A549 (cell line): ENCODE measurements around the gene TENM3. TPM values are rescaled to one million over a fixed set of nuclear protein-coding genes. Genes with fewer than 3 reads are reported as not detected.

Experiments
- ATAC-seq, 2 experiments: fragments of 200-7000 bp in 1 of 2; fragments of >200 bp in 1 of 2; cut with Nextera tagmentation in 1 of 2; cut with Tn5 transposase in 1 of 2; 3 replicates each; pipeline versions ENCODE4 v1.8.0 to v1.9.1; 2018 to 2020; ENCODE audit warnings: mild to moderate bottlenecking in 1 of 2, moderate library complexity in 1 of 2
- CTCF ChIA-PET: fragments of 300-600 bp; sonication (Branson Sonifier 250); formaldehyde crosslinking; extraction: SDS; loops from one replicate; lab custom pipeline; 2021; ENCODE audit warnings: antibody characterized with exemption, inconsistent platforms; lab: Yijun Ruan, JAX
- POLR2A ChIA-PET: fragments of 350-600 bp; formaldehyde crosslinking; extraction: SDS; loops from one replicate; lab custom pipeline; 2021; ENCODE audit warnings: antibody characterized with exemption, inconsistent platforms; lab: Yijun Ruan, JAX
- DNase-seq, 2 experiments: peaks; one replicate each; pipeline versions ENCODE4 v3.0.0 to v3.0.0-alpha.2; 2011 to 2016; ENCODE audit warnings: low read depth in 1 of 2, low spot score in 1 of 2
- FAIRE-seq: peaks from 2 replicates; lab custom pipeline; 2011; peaks lifted over from hg19 to GRCh38; lab: Jason Lieb, UNC
- H3K27ac ChIP-seq, 2 experiments: fragments of >200 bp; sonication (Bioruptor Twin); formaldehyde crosslinking; 3 replicates each; pipeline ENCODE4 v1.5.1; 2016 to 2017
- H3K4me1 ChIP-seq: fragments of >200 bp; sonication (Bioruptor Twin); formaldehyde crosslinking; 3 replicates; pipeline ENCODE4 v1.6.1; 2016
- H3K4me2 ChIP-seq: fragments of >200 bp; sonication (Bioruptor Twin); formaldehyde crosslinking; 3 replicates; pipeline ENCODE4 v1.6.1; 2016
- H3K4me3 ChIP-seq: fragments of >200 bp; sonication (Bioruptor Twin); formaldehyde crosslinking; 3 replicates; pipeline ENCODE4 v1.5.1; 2016
- H3K9me3 ChIP-seq: fragments of >200 bp; sonication (Bioruptor Twin); formaldehyde crosslinking; 3 replicates; pipeline ENCODE4 v1.6.1; 2016
- CHD2 ChIP-seq: fragments of 150-350 bp; IDR thresholded peaks from 2 replicates; pipeline ENCODE4 v1.6.1; 2014; ENCODE audit warnings: low read length; ENCODE audit not compliant: partially characterized antibody
- CHD4 ChIP-seq: fragments of 200-600 bp; sonication (generic); IDR thresholded peaks from 2 replicates; pipeline ENCODE4 v1.6.1; 2016; ENCODE audit warnings: antibody characterized with exemption, mild to moderate bottlenecking, borderline replicate concordance
- FOSB ChIP-seq: fragments of 250-450 bp; sonication (Bioruptor Pico); IDR thresholded peaks from 2 replicates; pipeline ENCODE4 v1.5.0; 2020; ENCODE audit warnings: mild to moderate bottlenecking, moderate library complexity
- FOSL2 ChIP-seq, 2 experiments: fragments of 450-650 bp in 1 of 2; fragments of >200 bp in 1 of 2; sonication (Bioruptor Twin) in 1 of 2; formaldehyde crosslinking; IDR thresholded peaks; 2 replicates each; pipeline versions ENCODE4 v1.5.0 to v1.6.1; 2016 to 2020; ENCODE audit warnings: mild to moderate bottlenecking in 1 of 2, moderate library complexity in 1 of 2
- FOXS1 ChIP-seq: fragments of 250-450 bp; sonication (Bioruptor Pico); IDR thresholded peaks from 2 replicates; pipeline ENCODE4 v1.5.0; 2020; ENCODE audit warnings: mild to moderate bottlenecking, moderate library complexity
- HEYL ChIP-seq: fragments of 250-450 bp; sonication (Bioruptor Pico); IDR thresholded peaks from 2 replicates; pipeline ENCODE4 v1.8.0; 2021; ENCODE audit warnings: mild to moderate bottlenecking, moderate library complexity
- HOXB5 ChIP-seq: fragments of 250-450 bp; sonication (Bioruptor Pico); IDR thresholded peaks from 2 replicates; pipeline ENCODE4 v1.5.0; 2020; ENCODE audit warnings: mild to moderate bottlenecking, moderate library complexity
- KDM1A ChIP-seq: fragments of 200-600 bp; sonication (generic); IDR thresholded peaks from 2 replicates; pipeline ENCODE4 v1.6.1; 2016; ENCODE audit warnings: low read depth, mild to moderate bottlenecking
- KDM5A ChIP-seq: fragments of 200-600 bp; sonication (generic); IDR thresholded peaks from 2 replicates; pipeline ENCODE4 v1.6.1; 2016; ENCODE audit warnings: antibody characterized with exemption, mild to moderate bottlenecking
- NPAS2 ChIP-seq: fragments of 250-450 bp; sonication (Bioruptor Pico); IDR thresholded peaks from 2 replicates; pipeline ENCODE4 v1.8.0; 2022; ENCODE audit warnings: mild to moderate bottlenecking, moderate library complexity, borderline replicate concordance
- POLR2A ChIP-seq: IDR thresholded peaks from 2 replicates; pipeline ENCODE4 v1.6.1; 2012; ENCODE audit warnings: mild to moderate bottlenecking, low read length
- RCOR1 ChIP-seq: fragments of 150-350 bp; IDR thresholded peaks from 2 replicates; pipeline ENCODE4 v1.6.1; 2014; ENCODE audit warnings: antibody characterized with exemption, low read length, low read depth
- RNF2 ChIP-seq: fragments of 200-600 bp; sonication (generic); IDR thresholded peaks from 2 replicates; pipeline ENCODE4 v1.6.1; 2016; ENCODE audit warnings: low read depth, mild to moderate bottlenecking, antibody characterized with exemption, moderate library complexity, borderline replicate concordance
- SMC3 ChIP-seq: fragments of >200 bp; sonication (Bioruptor Twin); formaldehyde crosslinking; IDR thresholded peaks from 3 replicates; pipeline ENCODE4 v1.6.1; 2018; ENCODE audit warnings: inconsistent platforms
- SREBF2 ChIP-seq: fragments of 450-650 bp; IDR thresholded peaks from 2 replicates; pipeline ENCODE4 v1.6.1; 2014; ENCODE audit warnings: mild to moderate bottlenecking, moderate library complexity
- TFCP2L1 ChIP-seq: fragments of 250-450 bp; sonication (Bioruptor Pico); IDR thresholded peaks from 2 replicates; pipeline ENCODE4 v1.5.0; 2021; ENCODE audit warnings: mild to moderate bottlenecking
- ZNF302 ChIP-seq: fragments of 250-450 bp; sonication (Bioruptor Pico); IDR thresholded peaks from 2 replicates; pipeline ENCODE4 v1.9.0; 2021; ENCODE audit warnings: inconsistent platforms, mild to moderate bottlenecking, moderate library complexity
- WGBS: methylation state at CpG from one replicate; pipeline ENCODE4 v1.1.6; 2017; ENCODE audit errors: missing lambda C conversion rate; 5-methylcytosine and 5-hydroxymethylcytosine counted together
- polyA plus RNA-seq, 4 experiments: library from polyadenylated mRNA; depleted of rRNA in 3 of 4; stranded (reverse); fragments of >200 nt; fragmentation: RNase III in 1 of 4; extraction: RNeasy Plus Mini Kit Qiagen cat#74134 plus additional on column Dnase treatment in 1 of 4; gene quantifications; 2 replicates in 3 of 4; 3 replicates in 1 of 4; pipeline ENCODE4 v1.2.3, GENCODE V29; 2011 to 2017
- TF ChIP-seq, protein P1 (sequence below): fragments of >200 bp; sonication (Bioruptor Twin); formaldehyde crosslinking; IDR thresholded peaks from 3 replicates; pipeline ENCODE4 v1.5.1; 2016
- TF ChIP-seq, protein P2 (sequence below): fragments of 250-450 bp; sonication (Bioruptor Pico); IDR thresholded peaks from 2 replicates; pipeline ENCODE4 v1.5.0; 2021; ENCODE audit warnings: mild to moderate bottlenecking, moderate library complexity, borderline replicate concordance
- TF ChIP-seq, protein P3 (sequence below): fragments of 150-350 bp; IDR thresholded peaks from 2 replicates; pipeline ENCODE4 v1.6.1; 2014; ENCODE audit warnings: low read depth, mild to moderate bottlenecking, low read length
- TF ChIP-seq, protein P4 (sequence below): IDR thresholded peaks from 2 replicates; pipeline ENCODE4 v1.6.1; 2012

The TENM3 gene
- polyA plus RNA-seq, 2 of the 4 experiments (the other 2 are of a cell fraction) = 2.4 to 7.3 TPM

DNA sequence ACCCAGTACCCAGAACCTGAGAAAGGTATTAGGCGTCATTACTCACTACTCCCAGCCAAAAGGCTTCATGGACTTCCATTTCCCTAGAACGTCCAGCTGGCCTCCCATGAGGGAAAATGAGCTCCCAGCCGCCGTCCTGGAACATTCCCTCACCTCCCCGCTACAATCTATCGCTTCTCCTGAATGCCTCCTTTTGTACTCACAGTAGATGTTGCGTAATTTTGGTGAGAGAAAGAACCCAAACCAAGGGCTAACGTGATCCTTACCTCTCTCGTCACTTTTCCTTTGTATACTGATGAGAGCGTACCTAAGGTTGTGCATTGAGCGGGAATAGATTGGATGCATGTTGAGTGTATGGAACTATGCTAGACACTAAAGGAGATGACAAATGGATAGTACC is 161.9 kb downstream of the TENM3 start:
- CTCF ChIA-PET = no interaction called here
- Histone ChIP-seq H3K9me3 (no peaks in the 10 kb centered on the region), H3K4me2 (no peak overlapping the region), H3K27ac (no peak overlapping the region), H3K4me1 (no peaks in the 10 kb centered on the region), H3K4me3 (no peak overlapping the region)
- TF ChIP-seq KDM5A (no peak), RNF2 (no peak), HEYL (CRISPR knock-in tag) (no peak), NPAS2 (CRISPR knock-in tag) (no peak), CHD4 (no peak), ZNF302 (CRISPR knock-in tag) (no peak)
- TF ChIP-seq, protein P1, sequence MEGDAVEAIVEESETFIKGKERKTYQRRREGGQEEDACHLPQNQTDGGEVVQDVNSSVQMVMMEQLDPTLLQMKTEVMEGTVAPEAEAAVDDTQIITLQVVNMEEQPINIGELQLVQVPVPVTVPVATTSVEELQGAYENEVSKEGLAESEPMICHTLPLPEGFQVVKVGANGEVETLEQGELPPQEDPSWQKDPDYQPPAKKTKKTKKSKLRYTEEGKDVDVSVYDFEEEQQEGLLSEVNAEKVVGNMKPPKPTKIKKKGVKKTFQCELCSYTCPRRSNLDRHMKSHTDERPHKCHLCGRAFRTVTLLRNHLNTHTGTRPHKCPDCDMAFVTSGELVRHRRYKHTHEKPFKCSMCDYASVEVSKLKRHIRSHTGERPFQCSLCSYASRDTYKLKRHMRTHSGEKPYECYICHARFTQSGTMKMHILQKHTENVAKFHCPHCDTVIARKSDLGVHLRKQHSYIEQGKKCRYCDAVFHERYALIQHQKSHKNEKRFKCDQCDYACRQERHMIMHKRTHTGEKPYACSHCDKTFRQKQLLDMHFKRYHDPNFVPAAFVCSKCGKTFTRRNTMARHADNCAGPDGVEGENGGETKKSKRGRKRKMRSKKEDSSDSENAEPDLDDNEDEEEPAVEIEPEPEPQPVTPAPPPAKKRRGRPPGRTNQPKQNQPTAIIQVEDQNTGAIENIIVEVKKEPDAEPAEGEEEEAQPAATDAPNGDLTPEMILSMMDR = no peak
- TF ChIP-seq, protein P2, sequence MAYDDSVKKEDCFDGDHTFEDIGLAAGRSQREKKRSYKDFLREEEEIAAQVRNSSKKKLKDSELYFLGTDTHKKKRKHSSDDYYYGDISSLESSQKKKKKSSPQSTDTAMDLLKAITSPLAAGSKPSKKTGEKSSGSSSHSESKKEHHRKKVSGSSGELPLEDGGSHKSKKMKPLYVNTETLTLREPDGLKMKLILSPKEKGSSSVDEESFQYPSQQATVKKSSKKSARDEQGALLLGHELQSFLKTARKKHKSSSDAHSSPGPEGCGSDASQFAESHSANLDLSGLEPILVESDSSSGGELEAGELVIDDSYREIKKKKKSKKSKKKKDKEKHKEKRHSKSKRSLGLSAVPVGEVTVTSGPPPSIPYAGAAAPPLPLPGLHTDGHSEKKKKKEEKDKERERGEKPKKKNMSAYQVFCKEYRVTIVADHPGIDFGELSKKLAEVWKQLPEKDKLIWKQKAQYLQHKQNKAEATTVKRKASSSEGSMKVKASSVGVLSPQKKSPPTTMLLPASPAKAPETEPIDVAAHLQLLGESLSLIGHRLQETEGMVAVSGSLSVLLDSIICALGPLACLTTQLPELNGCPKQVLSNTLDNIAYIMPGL (CRISPR knock-in tag) = no peak
- 41% methylated on average over 11 of the region's 11 CpGs for WGBS
- FAIRE-seq (no peak), DNase-seq (no peak), ATAC-seq (no peak)
- POLR2A ChIA-PET = no interaction called here

DNA sequence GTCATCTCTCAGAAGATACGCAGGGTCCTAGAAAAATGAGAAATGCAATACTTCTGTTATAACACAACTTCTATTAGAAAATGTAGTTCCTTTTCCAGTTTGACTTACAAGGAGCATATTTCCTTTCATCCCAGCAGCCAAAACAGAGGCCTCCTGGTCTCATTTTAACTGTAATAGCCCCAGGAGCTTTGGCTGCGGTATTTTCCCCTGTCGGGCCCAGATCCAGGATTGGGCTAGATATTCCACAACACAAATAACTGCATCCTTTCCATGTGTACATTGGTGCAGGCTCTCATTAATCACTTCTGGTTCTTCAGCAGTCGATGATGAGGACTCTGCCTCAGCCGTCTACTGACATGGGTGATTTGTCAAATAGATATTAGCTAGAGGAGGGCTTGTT is 166.1 kb downstream of the TENM3 start:
- CTCF ChIA-PET = no interaction called here
- POLR2A ChIA-PET = no interaction called here
- H3K4me3 ChIP-seq = no peak overlapping the region
- ATAC-seq (no peak), DNase-seq (no peak), FAIRE-seq (no peak)
- H3K4me2 ChIP-seq = no peak overlapping the region
- H3K27ac ChIP-seq = no peak overlapping the region
- no peaks in the 10 kb centered on the region for H3K4me1 ChIP-seq
- no peaks in the 10 kb centered on the region for H3K9me3 ChIP-seq
- TF ChIP-seq SREBF2 (no peak), HEYL (CRISPR knock-in tag) (no peak), HOXB5 (no peak), RCOR1 (no peak), TFCP2L1 (CRISPR knock-in tag) (no peak), FOXS1 (no peak), NPAS2 (CRISPR knock-in tag) (no peak), FOSB (CRISPR knock-in tag) (no peak), FOSL2 (IDR thresholded peaks at IDR 0.05) (no peak), FOSL2 (CRISPR knock-in tag; IDR thresholded peaks at IDR 0.05) (no peak), SMC3 (no peak), KDM1A (no peak), POLR2A (no peak), CHD2 (no peak)
- TF ChIP-seq, protein P3, sequence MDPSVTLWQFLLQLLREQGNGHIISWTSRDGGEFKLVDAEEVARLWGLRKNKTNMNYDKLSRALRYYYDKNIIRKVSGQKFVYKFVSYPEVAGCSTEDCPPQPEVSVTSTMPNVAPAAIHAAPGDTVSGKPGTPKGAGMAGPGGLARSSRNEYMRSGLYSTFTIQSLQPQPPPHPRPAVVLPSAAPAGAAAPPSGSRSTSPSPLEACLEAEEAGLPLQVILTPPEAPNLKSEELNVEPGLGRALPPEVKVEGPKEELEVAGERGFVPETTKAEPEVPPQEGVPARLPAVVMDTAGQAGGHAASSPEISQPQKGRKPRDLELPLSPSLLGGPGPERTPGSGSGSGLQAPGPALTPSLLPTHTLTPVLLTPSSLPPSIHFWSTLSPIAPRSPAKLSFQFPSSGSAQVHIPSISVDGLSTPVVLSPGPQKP = no peak
- TF ChIP-seq, protein P2 (CRISPR knock-in tag) = no peak
- TF ChIP-seq, protein P4, sequence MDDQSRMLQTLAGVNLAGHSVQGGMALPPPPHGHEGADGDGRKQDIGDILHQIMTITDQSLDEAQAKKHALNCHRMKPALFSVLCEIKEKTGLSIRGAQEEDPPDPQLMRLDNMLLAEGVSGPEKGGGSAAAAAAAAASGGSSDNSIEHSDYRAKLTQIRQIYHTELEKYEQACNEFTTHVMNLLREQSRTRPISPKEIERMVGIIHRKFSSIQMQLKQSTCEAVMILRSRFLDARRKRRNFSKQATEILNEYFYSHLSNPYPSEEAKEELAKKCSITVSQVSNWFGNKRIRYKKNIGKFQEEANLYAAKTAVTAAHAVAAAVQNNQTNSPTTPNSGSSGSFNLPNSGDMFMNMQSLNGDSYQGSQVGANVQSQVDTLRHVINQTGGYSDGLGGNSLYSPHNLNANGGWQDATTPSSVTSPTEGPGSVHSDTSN = no peak
- 21% methylated on average over 5 of the region's 5 CpGs for WGBS
